ENCODE results near the gene CA10.

GRCh38 chr17:51741458-51741857, 417.1 kb downstream of the CA10 start:
- TF ChIP-seq CTCF (conservative IDR thresholded peaks at IDR 0.05 in 1 of 2, IDR thresholded peaks at IDR 0.05 in 1 of 2; ENCODE audit: low read depth in 1 of 2, low read length in 2 of 2), result no peak
- no peak for TF ChIP-seq EZH2 (IDR thresholded peaks at IDR 0.05; ENCODE audit: low read length, missing control alignments)
